A549 (cell line): ENCODE results near the gene NREP.

Source experiments
- CHD4 ChIP-seq: fragments of 200-600 bp; sonication (generic); IDR thresholded peaks from 2 replicates; pipeline ENCODE4 v1.6.1; 2016; ENCODE audit warnings: antibody characterized with exemption, mild to moderate bottlenecking, borderline replicate concordance
- EP300 ChIP-seq, 2 experiments: fragments of >200 bp; sonication (Bioruptor Twin); formaldehyde crosslinking; IDR thresholded peaks; 2 replicates in 1 of 2; 3 replicates in 1 of 2; pipeline ENCODE4 v1.6.1; 2016 to 2017
- FOSL2 ChIP-seq, 2 experiments: fragments of 450-650 bp in 1 of 2; fragments of >200 bp in 1 of 2; sonication (Bioruptor Twin) in 1 of 2; formaldehyde crosslinking; IDR thresholded peaks; 2 replicates each; pipeline versions ENCODE4 v1.5.0 to v1.6.1; 2016 to 2020; ENCODE audit warnings: mild to moderate bottlenecking in 1 of 2, moderate library complexity in 1 of 2
- HOXA7 ChIP-seq: fragments of 250-450 bp; sonication (Bioruptor Pico); IDR thresholded peaks from 2 replicates; pipeline ENCODE4 v1.5.0; 2020; ENCODE audit warnings: mild to moderate bottlenecking, moderate library complexity
- MAZ ChIP-seq: fragments of 150-350 bp; IDR thresholded peaks from 2 replicates; pipeline ENCODE4 v1.6.1; 2014; ENCODE audit warnings: antibody characterized with exemption, low read depth, low read length, borderline replicate concordance
- POLR2A ChIP-seq: IDR thresholded peaks from 2 replicates; pipeline ENCODE4 v1.6.1; 2012; ENCODE audit warnings: mild to moderate bottlenecking, low read length
- RARB ChIP-seq: fragments of 250-450 bp; sonication (Bioruptor Pico); IDR thresholded peaks from 2 replicates; pipeline ENCODE4 v1.8.0; 2021; ENCODE audit warnings: mild to moderate bottlenecking, moderate library complexity
- RFX5 ChIP-seq: fragments of 450-650 bp; IDR thresholded peaks from 2 replicates; pipeline ENCODE4 v1.7.1; 2014; ENCODE audit warnings: antibody characterized with exemption, mild to moderate bottlenecking, moderate library complexity
- SREBF2 ChIP-seq: fragments of 450-650 bp; IDR thresholded peaks from 2 replicates; pipeline ENCODE4 v1.6.1; 2014; ENCODE audit warnings: mild to moderate bottlenecking, moderate library complexity
- TF ChIP-seq, protein P1 (sequence below): fragments of >200 bp; sonication (Bioruptor Twin); formaldehyde crosslinking; IDR thresholded peaks from 3 replicates; pipeline ENCODE4 v1.5.1; 2016
- TF ChIP-seq, protein P2 (sequence below): fragments of 250-450 bp; sonication (Bioruptor Pico); IDR thresholded peaks from 2 replicates; pipeline ENCODE4 v1.5.0; 2021; ENCODE audit warnings: mild to moderate bottlenecking, moderate library complexity, borderline replicate concordance
- TF ChIP-seq, protein P3 (sequence below): IDR thresholded peaks from 2 replicates; pipeline ENCODE4 v1.6.1; 2012

DNA sequence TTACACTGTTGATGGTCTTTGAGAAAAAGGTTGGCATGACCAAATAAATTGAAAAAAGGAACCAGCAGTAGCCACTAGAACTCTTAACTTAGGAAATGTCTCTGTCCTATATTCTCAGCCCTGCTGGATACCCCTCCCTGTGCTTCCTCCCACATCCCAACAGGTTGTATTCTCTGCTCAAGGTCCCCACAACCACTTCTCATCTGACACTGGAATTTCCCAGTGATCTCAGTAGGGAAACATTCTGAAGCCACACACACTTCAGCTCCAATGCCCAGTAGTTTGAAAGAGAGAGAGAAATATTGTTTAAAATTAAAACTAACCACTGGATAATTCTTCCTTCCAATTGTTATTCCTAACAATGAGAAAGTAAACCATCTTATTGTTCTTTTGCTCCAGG, 30.0 kb upstream of the NREP start:
- TF ChIP-seq HOXA7 (CRISPR knock-in tag) = no peak
- no peak for TF ChIP-seq POLR2A
- TF ChIP-seq CHD4 = no peak
- TF ChIP-seq EP300 (IDR thresholded peaks at IDR 0.05) = no peak
- TF ChIP-seq, protein P1, sequence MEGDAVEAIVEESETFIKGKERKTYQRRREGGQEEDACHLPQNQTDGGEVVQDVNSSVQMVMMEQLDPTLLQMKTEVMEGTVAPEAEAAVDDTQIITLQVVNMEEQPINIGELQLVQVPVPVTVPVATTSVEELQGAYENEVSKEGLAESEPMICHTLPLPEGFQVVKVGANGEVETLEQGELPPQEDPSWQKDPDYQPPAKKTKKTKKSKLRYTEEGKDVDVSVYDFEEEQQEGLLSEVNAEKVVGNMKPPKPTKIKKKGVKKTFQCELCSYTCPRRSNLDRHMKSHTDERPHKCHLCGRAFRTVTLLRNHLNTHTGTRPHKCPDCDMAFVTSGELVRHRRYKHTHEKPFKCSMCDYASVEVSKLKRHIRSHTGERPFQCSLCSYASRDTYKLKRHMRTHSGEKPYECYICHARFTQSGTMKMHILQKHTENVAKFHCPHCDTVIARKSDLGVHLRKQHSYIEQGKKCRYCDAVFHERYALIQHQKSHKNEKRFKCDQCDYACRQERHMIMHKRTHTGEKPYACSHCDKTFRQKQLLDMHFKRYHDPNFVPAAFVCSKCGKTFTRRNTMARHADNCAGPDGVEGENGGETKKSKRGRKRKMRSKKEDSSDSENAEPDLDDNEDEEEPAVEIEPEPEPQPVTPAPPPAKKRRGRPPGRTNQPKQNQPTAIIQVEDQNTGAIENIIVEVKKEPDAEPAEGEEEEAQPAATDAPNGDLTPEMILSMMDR = no peak
- TF ChIP-seq, protein P2, sequence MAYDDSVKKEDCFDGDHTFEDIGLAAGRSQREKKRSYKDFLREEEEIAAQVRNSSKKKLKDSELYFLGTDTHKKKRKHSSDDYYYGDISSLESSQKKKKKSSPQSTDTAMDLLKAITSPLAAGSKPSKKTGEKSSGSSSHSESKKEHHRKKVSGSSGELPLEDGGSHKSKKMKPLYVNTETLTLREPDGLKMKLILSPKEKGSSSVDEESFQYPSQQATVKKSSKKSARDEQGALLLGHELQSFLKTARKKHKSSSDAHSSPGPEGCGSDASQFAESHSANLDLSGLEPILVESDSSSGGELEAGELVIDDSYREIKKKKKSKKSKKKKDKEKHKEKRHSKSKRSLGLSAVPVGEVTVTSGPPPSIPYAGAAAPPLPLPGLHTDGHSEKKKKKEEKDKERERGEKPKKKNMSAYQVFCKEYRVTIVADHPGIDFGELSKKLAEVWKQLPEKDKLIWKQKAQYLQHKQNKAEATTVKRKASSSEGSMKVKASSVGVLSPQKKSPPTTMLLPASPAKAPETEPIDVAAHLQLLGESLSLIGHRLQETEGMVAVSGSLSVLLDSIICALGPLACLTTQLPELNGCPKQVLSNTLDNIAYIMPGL = no peak
- no peak for TF ChIP-seq SREBF2
- TF ChIP-seq FOSL2 (IDR thresholded peaks at IDR 0.05) = no peak
- TF ChIP-seq FOSL2 (CRISPR knock-in tag; IDR thresholded peaks at IDR 0.05) = no peak
- no peak for TF ChIP-seq RFX5
- TF ChIP-seq RARB (CRISPR knock-in tag) = no peak
- no peak for TF ChIP-seq MAZ
- TF ChIP-seq, protein P3, sequence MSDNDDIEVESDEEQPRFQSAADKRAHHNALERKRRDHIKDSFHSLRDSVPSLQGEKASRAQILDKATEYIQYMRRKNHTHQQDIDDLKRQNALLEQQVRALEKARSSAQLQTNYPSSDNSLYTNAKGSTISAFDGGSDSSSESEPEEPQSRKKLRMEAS = no peak
